Measurements from ENCODE around the gene PCDHGB5.
A peak's percentile ranks its signal among the peaks of the same experiment; 100 is the strongest.
"Not testable (repeated sequence)": the region's sequence is repeated elsewhere in the genome, so short reads cannot be mapped to it uniquely, and the experiment has no call there.

Gene PCDHGB5

GRCh38 chr5:141393267-141393666 lies 4.5 kb upstream of the PCDHGB5 start:
- no peak overlapping the region for H3K4me3 ChIP-seq (ENCODE audit: low read length)
- no peak for DNase-seq (ENCODE audit: low read depth)
- TF ChIP-seq, protein P1, sequence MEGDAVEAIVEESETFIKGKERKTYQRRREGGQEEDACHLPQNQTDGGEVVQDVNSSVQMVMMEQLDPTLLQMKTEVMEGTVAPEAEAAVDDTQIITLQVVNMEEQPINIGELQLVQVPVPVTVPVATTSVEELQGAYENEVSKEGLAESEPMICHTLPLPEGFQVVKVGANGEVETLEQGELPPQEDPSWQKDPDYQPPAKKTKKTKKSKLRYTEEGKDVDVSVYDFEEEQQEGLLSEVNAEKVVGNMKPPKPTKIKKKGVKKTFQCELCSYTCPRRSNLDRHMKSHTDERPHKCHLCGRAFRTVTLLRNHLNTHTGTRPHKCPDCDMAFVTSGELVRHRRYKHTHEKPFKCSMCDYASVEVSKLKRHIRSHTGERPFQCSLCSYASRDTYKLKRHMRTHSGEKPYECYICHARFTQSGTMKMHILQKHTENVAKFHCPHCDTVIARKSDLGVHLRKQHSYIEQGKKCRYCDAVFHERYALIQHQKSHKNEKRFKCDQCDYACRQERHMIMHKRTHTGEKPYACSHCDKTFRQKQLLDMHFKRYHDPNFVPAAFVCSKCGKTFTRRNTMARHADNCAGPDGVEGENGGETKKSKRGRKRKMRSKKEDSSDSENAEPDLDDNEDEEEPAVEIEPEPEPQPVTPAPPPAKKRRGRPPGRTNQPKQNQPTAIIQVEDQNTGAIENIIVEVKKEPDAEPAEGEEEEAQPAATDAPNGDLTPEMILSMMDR (conservative IDR thresholded peaks at IDR 0.05; ENCODE audit: low read length), result no peak

GRCh38 chr5:141394401-141395187 lies 3.2 kb upstream of the PCDHGB5 start:
- DNase-seq (ENCODE audit: low read depth); H3K4me3 ChIP-seq (ENCODE audit: low read length): not testable (repeated sequence)

DNA sequence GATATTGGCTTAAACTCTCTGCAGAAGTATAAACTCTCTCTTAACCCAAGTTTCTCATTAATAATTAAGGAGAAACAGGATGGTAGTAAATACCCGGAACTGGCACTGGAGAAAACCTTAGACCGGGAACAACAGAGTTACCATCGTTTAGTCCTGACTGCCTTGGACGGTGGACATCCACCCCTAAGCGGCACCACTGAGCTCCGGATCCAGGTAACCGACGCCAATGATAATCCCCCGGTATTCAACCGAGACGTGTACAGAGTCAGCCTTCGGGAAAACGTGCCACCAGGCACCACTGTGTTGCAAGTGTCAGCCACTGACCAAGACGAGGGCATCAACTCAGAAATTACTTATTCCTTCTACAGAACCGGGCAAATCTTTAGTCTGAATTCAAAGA lies 861 bp downstream of the PCDHGB5 start:
- peak overlapping the region; percentile 17; the same call in 1 of the 2 replicates for H3K4me3 ChIP-seq (ENCODE audit: low read length)
- DNase-seq (ENCODE audit: low read depth), result no peak
- TF ChIP-seq, protein P1 (conservative IDR thresholded peaks at IDR 0.05; ENCODE audit: low read length), result no peak

GRCh38 chr5:141399555-141400258 lies 2.0 kb downstream of the PCDHGB5 start:
- peak overlapping the region; percentile 22 for H3K4me3 ChIP-seq (ENCODE audit: low read length)
- TF ChIP-seq, protein P1 (conservative IDR thresholded peaks at IDR 0.05; ENCODE audit: low read length), result no peak
- DNase-seq (ENCODE audit: low read depth), result no peak

- TF ChIP-seq, protein P1 (conservative IDR thresholded peaks at IDR 0.05; ENCODE audit: low read length), result peak; percentile 50
- peak within 1 kb of the TSS; percentile 36 for H3K4me3 ChIP-seq (ENCODE audit: low read length)
- peak; percentile 41 for DNase-seq (ENCODE audit: low read depth)
These were observed 5.0 kb downstream of the PCDHGB5 start, which contains the start of gene PCDHGA9 for GRCh38 chr5:141402553-141403243. PCDHGA9 (plus strand) TSS chr5:141402778; CDS start chr5:141402953, 175 bp downstream.

DNA sequence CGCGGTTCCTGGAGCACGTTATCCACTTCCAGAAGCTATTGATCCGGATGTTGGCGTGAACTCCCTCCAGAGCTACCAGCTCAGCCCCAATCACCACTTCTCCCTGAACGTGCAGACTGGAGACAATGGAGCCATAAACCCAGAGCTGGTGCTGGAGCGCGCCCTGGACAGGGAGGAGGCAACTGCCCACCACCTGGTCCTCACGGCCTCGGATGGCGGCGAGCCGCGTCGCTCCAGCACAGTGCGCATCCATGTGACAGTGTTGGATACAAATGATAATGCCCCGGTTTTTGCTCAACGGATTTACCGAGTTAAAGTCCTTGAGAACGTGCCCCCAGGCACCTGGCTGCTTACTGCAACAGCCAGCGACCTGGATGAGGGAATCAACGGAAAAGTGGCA lies 5.6 kb downstream of the PCDHGB5 start:
- no peak overlapping the region for H3K4me3 ChIP-seq (ENCODE audit: low read length)
- TF ChIP-seq, protein P1 (conservative IDR thresholded peaks at IDR 0.05; ENCODE audit: low read length), result no peak
- no peak for DNase-seq (ENCODE audit: low read depth)

GRCh38 chr5:141407790-141408505 lies 10.2 kb downstream of the PCDHGB5 start, which contains the start of gene PCDHGB6:
PCDHGB6 (plus strand) TSS chr5:141408021; CDS start chr5:141408203, 182 bp downstream.
- peak within 1 kb of the TSS; percentile 45 for H3K4me3 ChIP-seq (ENCODE audit: low read length)
- DNase-seq (ENCODE audit: low read depth), result peak; percentile 37
- TF ChIP-seq, protein P1 (conservative IDR thresholded peaks at IDR 0.05; ENCODE audit: low read length), result peak; percentile 59

Data from AG10803 (cell line).